Head of caudate nucleus (tissue), 42 donors: ENCODE results near the gene SERHL2.
"Not testable (repeated sequence)": the region's sequence is repeated elsewhere in the genome, so short reads cannot be mapped to it uniquely, and the experiment has no call there.

Experiments
- DNase-seq, 42 donors: peaks; one replicate each; pipeline versions ENCODE4 v3.0.0 to v3.0.0-alpha.2; 2020 to 2021; ENCODE audit warnings: mixed read lengths in 7 of 42
- intact Hi-C: fragments of 100-400 bp; cut with DNase I; formaldehyde crosslinking; loops from one replicate; pipeline ENCODE4 v1.15.0; 2022

Gene SERHL2

GRCh38 chr22:42531401-42532084 lies 22.2 kb upstream of the SERHL2 start:
- intact Hi-C loops, DNase-seq: not testable (repeated sequence)

DNA sequence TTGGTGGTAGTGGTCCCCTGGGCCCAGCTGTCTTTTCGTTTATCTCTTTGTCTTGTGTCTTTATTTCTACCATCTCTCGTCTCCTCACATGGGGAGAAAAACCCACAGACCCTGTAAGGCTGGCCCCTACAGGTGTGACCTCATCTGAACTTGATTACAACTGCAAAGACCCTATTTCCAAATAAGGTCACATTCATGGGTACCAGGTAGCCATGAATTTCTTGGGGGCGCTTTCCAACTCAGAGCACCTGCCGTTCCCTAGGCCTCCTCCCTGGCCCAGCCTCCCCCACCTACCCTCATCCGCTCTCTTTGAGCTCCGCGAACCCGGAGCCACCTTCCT lies 20.1 kb upstream of the SERHL2 start:
- intact Hi-C loops = no loop called here
- DNase-seq = no peak

GRCh38 chr22:42535082-42535731 lies 18.5 kb upstream of the SERHL2 start:
- intact Hi-C loops, DNase-seq: not testable (repeated sequence)

DNA sequence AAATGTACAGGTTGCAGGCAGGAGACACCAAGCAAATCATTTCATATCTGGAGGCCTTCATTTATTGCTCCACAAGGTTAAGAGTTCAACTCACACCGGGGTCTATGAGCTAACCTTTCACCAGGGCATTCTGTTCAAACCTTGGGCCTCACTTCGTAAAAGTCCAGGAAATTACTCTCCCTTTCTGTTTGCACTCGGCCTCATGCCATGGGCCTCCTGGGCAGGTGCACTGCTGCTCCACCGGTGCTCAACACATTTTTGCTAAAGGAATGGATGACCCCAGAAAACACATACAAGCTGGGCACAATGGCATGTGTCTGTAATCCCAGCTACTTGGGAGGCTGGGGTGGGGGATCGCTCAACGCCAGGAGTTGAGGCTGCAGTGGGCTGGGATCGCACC lies 17.6 kb upstream of the SERHL2 start:
- intact Hi-C loops = no loop called here
- no peak for DNase-seq

- intact Hi-C loops, DNase-seq: not testable (repeated sequence)
Observed at GRCh38 chr22:42536634-42537033, 17.1 kb upstream of the SERHL2 start.

DNA sequence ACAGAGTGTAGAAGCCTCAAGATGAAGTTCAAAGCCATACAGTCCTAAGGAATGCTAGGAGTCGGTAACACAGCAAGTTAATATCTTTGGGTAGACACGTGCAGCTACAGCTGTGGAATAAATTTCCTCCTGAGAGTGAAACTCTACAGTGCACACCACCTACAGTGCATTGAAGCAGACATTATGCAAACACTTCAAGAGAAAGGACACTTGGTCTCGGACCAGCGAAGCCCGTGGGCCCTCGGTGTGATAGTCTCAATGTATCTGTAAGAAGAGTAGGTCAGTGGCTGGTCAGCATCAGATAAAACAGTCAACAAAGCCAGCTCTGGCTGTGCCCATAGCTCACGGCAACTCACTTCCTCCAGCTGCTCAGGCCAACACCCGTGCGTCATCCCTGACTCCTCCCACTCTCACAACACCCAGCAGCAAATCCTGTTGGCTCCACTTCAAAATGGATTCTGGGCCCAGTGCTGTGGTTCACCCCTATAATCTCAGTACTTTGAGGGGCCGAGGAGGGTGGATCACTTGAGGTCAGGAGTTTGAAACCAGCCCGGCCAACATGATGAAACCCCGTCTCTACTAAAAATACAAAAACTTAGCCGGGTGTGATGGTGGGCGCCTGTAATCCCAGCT lies 16.4 kb upstream of the SERHL2 start:
- not testable (repeated sequence) for DNase-seq

GRCh38 chr22:42539236-42539771 lies 14.5 kb upstream of the SERHL2 start:
- DNase-seq, intact Hi-C loops: not testable (repeated sequence)

More for the DNA sequence above, 16.4 kb upstream of the SERHL2 start:
- intact Hi-C loops = not testable (repeated sequence)

GRCh38 chr22:42544686-42545085 lies 9.1 kb upstream of the SERHL2 start:
- intact Hi-C loops = no loop called here
- no peak for DNase-seq

DNA sequence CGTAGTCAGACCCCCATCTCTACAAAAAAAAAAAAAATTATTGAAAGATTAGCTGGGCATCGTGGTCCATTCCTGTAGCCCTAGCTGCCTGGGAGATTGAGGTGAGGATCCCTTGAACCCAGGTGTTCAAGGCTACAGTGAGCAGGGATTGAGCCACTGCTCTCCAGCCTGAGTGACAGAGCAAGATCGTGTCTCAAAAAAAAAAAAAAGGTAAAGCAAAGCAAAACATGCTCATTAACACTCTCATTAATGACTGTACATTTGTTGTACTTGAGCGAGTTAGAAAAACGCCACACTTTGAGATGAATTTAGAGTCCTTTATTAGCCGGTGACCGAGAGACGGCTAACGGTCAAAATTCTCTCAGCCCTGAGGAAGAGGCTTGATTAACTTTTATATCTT lies 6.2 kb upstream of the SERHL2 start:
- no peak for DNase-seq

DNA sequence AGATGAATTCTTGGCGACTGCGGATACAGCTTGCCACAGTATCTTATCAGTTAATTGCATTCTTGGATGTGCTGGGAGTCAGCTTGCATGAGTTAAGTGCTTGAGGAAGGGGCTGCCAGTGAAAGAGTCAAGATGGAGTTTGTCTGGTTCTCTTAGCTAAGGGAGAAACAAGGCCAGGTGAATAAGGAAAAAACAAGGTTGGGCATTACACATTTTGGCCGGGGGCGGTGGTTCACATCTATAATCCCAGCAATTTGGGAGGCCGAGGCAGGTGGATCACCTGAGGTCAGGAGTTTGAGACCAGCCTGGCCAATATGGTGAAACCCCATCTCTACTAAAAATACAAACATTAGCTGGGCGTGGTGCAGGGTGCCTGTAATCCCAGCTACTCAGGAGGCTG lies 5.6 kb upstream of the SERHL2 start:
- intact Hi-C loops = not testable (repeated sequence)

More for the DNA sequence above, 6.2 kb upstream of the SERHL2 start:
- intact Hi-C loops = no loop called here

DNA sequence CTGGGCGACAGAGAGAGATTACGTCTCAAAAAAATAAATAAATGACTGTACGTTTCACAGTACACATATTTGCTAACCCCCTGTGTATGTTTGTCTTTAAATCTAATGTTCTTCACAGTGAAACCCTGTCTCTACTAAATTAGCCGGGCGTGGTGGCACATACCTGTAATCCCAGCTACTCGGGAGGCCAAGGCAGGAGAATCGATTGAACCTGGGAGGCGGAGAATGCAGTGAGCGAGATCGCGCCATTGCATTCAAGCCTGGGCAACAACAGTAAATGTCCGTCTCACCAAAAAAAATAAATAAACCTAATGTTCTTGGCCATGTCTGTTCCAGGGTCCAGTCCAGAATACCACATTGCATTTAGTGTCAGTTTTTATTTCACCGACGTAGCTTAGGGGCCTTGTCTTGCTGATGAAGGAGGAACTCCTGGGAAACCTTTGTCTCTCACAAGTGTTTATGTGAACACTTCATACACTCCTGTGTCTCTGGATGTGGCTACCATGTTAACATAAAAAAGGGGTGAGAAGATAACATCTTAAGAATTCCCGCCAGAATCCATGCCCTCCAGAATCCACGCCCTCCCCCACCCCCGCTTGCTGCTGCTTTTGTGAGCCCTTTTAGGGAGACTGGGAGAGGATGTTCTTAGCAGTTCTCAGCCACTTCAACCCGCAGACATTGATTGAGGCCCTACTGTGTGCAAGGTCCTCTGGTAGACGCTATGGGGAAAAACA lies 5.0 kb upstream of the SERHL2 start:
- intact Hi-C loops = no loop called here
- no peak for DNase-seq

More for the DNA sequence above, 5.6 kb upstream of the SERHL2 start:
- not testable (repeated sequence) for DNase-seq

DNA sequence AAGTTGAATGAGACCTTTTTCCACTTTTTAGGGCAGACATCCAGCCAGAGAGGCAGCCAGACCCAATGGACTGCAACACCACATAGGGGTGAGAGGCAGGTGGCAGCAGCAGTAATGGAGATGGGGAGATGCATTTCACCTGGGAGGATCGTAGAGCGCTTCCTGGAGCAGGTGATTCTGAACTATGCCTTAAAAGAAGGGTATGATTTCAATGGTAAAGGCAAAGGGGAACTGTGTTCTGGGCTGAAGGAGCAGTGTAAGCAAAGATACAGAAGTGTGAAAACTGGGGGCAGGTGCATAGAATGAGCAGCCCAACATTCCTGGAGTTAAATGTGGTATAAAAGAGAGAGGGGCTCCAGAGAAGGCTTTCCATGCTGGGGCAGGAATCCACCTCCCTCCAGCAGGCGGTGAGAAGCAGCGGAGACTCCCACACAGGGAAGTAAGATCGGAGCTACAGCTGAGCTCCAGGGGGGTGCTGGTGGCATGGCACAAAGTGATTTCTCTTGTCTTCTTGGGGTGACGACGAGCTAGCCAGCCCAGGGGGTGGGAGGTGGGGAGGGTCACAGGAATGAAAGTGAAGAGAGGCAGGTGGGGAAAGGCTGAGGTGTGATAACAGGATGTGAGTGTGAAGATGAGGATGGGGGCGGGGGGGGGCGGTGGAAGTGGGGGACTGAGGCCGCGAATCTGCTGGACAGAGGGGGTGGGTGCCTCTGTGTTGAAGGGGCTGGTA lies 4.3 kb upstream of the SERHL2 start:
- DNase-seq = peak in 3 of 42 donors; percentile 19 to 37 (median 29)
- intact Hi-C loops = no loop called here

GRCh38 chr22:42552294-42552647 lies 1.5 kb upstream of the SERHL2 start:
- intact Hi-C loops, DNase-seq: not testable (repeated sequence)

DNA sequence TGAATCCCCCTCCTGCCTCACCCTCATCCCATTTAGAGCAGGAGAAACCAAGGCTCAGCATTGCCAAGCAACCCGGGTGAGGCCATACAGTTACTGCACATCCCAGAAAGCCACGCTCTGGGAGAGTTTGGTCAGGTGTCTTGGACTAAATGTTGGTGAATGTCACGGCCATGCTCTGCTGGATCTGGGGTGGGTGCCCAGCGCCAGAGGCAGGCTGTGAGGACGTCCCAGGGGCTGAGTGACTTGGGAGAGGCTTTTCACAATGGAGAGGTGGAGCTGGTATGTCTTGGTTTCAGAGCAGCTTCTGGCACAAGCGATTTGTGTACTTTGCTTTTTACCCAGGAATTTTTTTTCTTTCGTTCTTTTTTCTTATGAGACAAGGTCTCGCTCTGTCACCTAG lies 6.6 kb downstream of the SERHL2 start:
- intact Hi-C loops = no loop called here
- DNase-seq = no peak

- intact Hi-C loops = no loop called here
- DNase-seq = peak in 14 of 42 donors; percentile 27 to 68 (median 36)
Observed at GRCh38 chr22:42560781-42561180, 7.0 kb downstream of the SERHL2 start.

- no peak for DNase-seq
- intact Hi-C loops = no loop called here
Observed at GRCh38 chr22:42561856-42562255, 8.1 kb downstream of the SERHL2 start.

- no peak for DNase-seq
- intact Hi-C loops = no loop called here
Observed at GRCh38 chr22:42562279-42562678, 8.5 kb downstream of the SERHL2 start.

DNA sequence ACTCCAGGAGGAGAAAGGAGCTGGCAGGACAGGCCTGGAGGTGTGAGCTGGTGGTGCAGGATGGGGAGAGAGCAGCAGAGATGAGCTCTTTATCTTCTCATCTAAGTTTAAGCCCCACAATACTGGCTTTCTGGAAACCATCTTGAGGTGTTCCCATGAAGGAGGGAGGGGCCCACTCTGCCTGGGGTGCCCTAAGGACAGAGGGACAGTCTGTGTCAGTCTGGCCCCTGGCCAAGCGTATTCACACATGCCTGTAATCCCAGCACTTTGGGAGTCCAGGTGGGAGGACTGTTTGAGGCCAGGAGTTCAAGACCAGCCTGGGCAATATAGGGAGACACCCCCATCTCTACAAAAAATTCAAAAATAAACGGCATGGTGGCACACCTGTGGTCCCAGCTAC lies 8.9 kb downstream of the SERHL2 start:
- DNase-seq = no peak
- intact Hi-C loops = no loop called here

DNA sequence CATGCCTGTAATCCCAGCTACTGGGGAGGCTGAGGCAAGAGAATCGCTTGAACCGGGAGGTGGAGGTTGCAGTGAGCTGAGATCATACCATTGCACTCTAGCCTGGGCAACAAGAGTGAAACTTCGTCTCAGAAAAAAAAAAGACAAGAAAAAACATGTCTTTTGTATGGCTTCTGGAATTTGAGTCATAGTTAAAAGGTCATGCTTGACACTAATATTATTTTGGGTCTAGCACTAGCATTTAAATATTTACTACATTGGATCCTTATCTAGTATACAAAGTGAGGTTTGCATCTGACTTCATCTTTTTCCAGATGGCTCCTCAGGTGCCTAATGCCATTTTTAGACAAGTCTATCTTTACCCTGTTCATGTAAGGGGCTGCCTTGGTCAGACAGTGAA lies 10.2 kb downstream of the SERHL2 start:
- DNase-seq, intact Hi-C loops: not testable (repeated sequence)
